Breast epithelium (tissue), 4 donors: ENCODE data around the gene IMPDH2. TPM values are rescaled to one million over a fixed set of nuclear protein-coding genes. Genes with fewer than 3 reads are reported as not detected.

Experiments
- DNase-seq, 2 donors: peaks; one replicate each; pipeline ENCODE4 v3.0.0-alpha.2; 2019; ENCODE audit warnings: low spot score in 2 of 2
- H3K27ac ChIP-seq, 2 donors: fragments of 200-600 bp; sonication (generic) in 1 of 2; one replicate each; pipeline ENCODE4 v1.5.1; 2016 to 2019; ENCODE audit warnings: mild to moderate bottlenecking in 1 of 2
- H3K27me3 ChIP-seq, 2 donors: fragments of 200-600 bp; sonication (generic) in 1 of 2; one replicate each; pipeline versions ENCODE4 v1.5.1 to v1.6.0; 2017 to 2019; ENCODE audit warnings: control low read depth in 1 of 2, mild to moderate bottlenecking in 1 of 2
- H3K36me3 ChIP-seq: fragments of 200-600 bp; one replicate; pipeline ENCODE4 v1.5.1; 2019
- H3K4me1 ChIP-seq, 2 donors: fragments of 200-600 bp; sonication (generic); one replicate each; pipeline ENCODE4 v1.5.1; 2016 to 2019; ENCODE audit warnings: control low read depth in 1 of 2
- H3K4me3 ChIP-seq, 3 donors: fragments of 200-600 bp; sonication (generic); 1 replicate in 2 of 3; 2 replicates in 1 of 3; pipeline ENCODE4 v1.5.1; 2016 to 2019; ENCODE audit warnings: mild to moderate bottlenecking in 3 of 3, moderate library complexity in 2 of 3
- H3K9me3 ChIP-seq, 2 donors: fragments of 200-600 bp; sonication (generic) in 1 of 2; one replicate each; pipeline ENCODE4 v1.5.1; 2016 to 2019; ENCODE audit warnings: control low read depth in 1 of 2
- CTCF ChIP-seq, 3 donors: fragments of 450-650 bp; IDR thresholded peaks; one replicate each; pipeline ENCODE4 v1.5.1; 2016 to 2017; ENCODE audit warnings: antibody characterized with exemption in 3 of 3, mild to moderate bottlenecking in 3 of 3, moderate library complexity in 3 of 3
- POLR2A ChIP-seq: fragments of 450-650 bp; IDR thresholded peaks from one replicate; pipeline ENCODE4 v1.6.1; 2016; ENCODE audit warnings: antibody characterized with exemption, mild to moderate bottlenecking, moderate library complexity
- POLR2AphosphoS5 ChIP-seq, 3 donors: sonication (generic); formaldehyde crosslinking; IDR thresholded peaks; one replicate each; pipeline ENCODE4 v1.6.1; 2017; ENCODE audit warnings: antibody characterized with exemption in 3 of 3
- intact Hi-C: fragments of 100-400 bp; cut with DNase I; formaldehyde crosslinking; loops from one replicate; pipeline ENCODE4 v1.15.1; 2023; ENCODE audit warnings: low total_unique reads
- total RNA-seq, 3 donors: library from RNA; depleted of rRNA; stranded (reverse); fragments of >200 nt; gene quantifications; one replicate each; pipeline ENCODE4 v1.1.0, GENCODE V29; 2016

IMPDH2 gene
- total RNA-seq, 3 donors from 2014 or later = 123 to 216 (median 178) TPM

GRCh38 chr3:48991851-48992545, 37.2 kb downstream of the IMPDH2 start:
- intact Hi-C loops = no loop called here
- Histone ChIP-seq H3K27ac (peak overlapping the region; percentile 29 to 54), H3K36me3 (no peaks in the 10 kb centered on the region), H3K4me3 (peak overlapping the region in 2 of 3 donors; percentile 91 to 96), H3K27me3 (no peaks in the 10 kb centered on the region), H3K4me1 (peaks cover 5 to 7% of the 10 kb centered on the region in 2 donors), H3K9me3 (no peaks in the 10 kb centered on the region)
- DNase-seq = no peak
- no peak for TF ChIP-seq CTCF (IDR thresholded peaks at IDR 0.05)
- TF ChIP-seq POLR2A = no peak
- TF ChIP-seq POLR2AphosphoS5 (IDR thresholded peaks at IDR 0.05) = no peak

- Histone ChIP-seq H3K27me3 (no peaks in the 10 kb centered on the region), H3K36me3 (no peaks in the 10 kb centered on the region), H3K4me3 (peak overlapping the region; percentile 91 to 96 (median 92)), H3K4me1 (peaks cover 5 to 7% of the 10 kb centered on the region in 2 donors), H3K27ac (peak overlapping the region; percentile 90 to 95), H3K9me3 (no peaks in the 10 kb centered on the region)
- TF ChIP-seq POLR2AphosphoS5 (IDR thresholded peaks at IDR 0.05) (no peak), CTCF (IDR thresholded peaks at IDR 0.05) (no peak), POLR2A (no peak)
- intact Hi-C loops = no loop called here
- DNase-seq = no peak
These were observed 38.3 kb downstream of the IMPDH2 start for GRCh38 chr3:48990636-48991469.

- intact Hi-C loops = no loop called here
- Histone ChIP-seq H3K4me1 (peaks cover 5 to 7% of the 10 kb centered on the region in 2 donors), H3K4me3 (peak within 1 kb of the TSS; percentile 91 to 96 (median 92)), H3K27ac (peak within 1 kb of the TSS; percentile 90 to 95), H3K9me3 (no peaks in the 10 kb centered on the region), H3K36me3 (no peaks in the 10 kb centered on the region), H3K27me3 (no peaks in the 10 kb centered on the region)
- peak; percentile 33 for TF ChIP-seq POLR2A
- peak; percentile 86 to 91 (median 86) for TF ChIP-seq POLR2AphosphoS5 (IDR thresholded peaks at IDR 0.05)
- peak in 1 of 3 donors; percentile 23 for TF ChIP-seq CTCF (IDR thresholded peaks at IDR 0.05)
- DNase-seq = peak; percentile 76 to 78
These were observed 39.2 kb downstream of the IMPDH2 start, which contains the start of gene P4HTM for GRCh38 chr3:48989796-48990635. TSS of gene P4HTM (plus strand) at chr3:48990241. CDS start at chr3:48990257, 16 bp downstream.

- DNase-seq = no peak
- TF ChIP-seq CTCF (IDR thresholded peaks at IDR 0.05) (no peak), POLR2A (no peak), POLR2AphosphoS5 (IDR thresholded peaks at IDR 0.05) (no peak)
- H3K36me3 ChIP-seq = no peaks in the 10 kb centered on the region
- intact Hi-C loops = no loop called here
- no peaks in the 10 kb centered on the region for H3K27me3 ChIP-seq
- peak overlapping the region; percentile 91 to 96 (median 92) for H3K4me3 ChIP-seq
- no peaks in the 10 kb centered on the region for H3K9me3 ChIP-seq
- H3K4me1 ChIP-seq = peaks cover 5 to 7% of the 10 kb centered on the region in 2 donors
- peak overlapping the region; percentile 90 to 95 for H3K27ac ChIP-seq
These were observed 39.9 kb downstream of the IMPDH2 start for GRCh38 chr3:48989126-48989795.
